ENCODE measurements around the gene DDX41.

Gene DDX41

DNA sequence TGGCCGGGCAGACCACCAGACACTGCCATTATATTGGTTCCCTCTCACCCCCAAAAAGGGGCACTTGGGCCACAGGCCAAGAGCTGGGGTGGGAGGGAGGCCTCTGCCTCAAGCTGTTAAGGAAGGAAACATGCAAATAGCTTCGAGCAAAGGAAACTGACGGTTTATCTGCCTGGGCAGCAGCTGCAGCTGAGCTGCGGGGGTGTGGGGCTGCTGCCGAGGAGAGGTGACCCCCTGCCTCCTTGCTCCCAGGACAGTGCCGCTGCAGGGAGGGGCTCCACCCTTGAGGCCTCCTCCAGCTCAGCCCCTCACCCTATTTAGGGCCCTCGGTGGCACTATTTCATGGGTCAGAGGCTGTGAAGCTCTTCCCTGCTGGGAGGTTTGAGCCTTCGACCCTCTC lies 7.9 kb downstream of the DDX41 start:
- DNase-seq (ENCODE audit: low read depth): no peak
- no peak overlapping the region for H3K4me3 ChIP-seq (ENCODE audit: low read length)
- TF ChIP-seq, protein P1, sequence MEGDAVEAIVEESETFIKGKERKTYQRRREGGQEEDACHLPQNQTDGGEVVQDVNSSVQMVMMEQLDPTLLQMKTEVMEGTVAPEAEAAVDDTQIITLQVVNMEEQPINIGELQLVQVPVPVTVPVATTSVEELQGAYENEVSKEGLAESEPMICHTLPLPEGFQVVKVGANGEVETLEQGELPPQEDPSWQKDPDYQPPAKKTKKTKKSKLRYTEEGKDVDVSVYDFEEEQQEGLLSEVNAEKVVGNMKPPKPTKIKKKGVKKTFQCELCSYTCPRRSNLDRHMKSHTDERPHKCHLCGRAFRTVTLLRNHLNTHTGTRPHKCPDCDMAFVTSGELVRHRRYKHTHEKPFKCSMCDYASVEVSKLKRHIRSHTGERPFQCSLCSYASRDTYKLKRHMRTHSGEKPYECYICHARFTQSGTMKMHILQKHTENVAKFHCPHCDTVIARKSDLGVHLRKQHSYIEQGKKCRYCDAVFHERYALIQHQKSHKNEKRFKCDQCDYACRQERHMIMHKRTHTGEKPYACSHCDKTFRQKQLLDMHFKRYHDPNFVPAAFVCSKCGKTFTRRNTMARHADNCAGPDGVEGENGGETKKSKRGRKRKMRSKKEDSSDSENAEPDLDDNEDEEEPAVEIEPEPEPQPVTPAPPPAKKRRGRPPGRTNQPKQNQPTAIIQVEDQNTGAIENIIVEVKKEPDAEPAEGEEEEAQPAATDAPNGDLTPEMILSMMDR (conservative IDR thresholded peaks at IDR 0.05; ENCODE audit: low read length): no peak

DNA sequence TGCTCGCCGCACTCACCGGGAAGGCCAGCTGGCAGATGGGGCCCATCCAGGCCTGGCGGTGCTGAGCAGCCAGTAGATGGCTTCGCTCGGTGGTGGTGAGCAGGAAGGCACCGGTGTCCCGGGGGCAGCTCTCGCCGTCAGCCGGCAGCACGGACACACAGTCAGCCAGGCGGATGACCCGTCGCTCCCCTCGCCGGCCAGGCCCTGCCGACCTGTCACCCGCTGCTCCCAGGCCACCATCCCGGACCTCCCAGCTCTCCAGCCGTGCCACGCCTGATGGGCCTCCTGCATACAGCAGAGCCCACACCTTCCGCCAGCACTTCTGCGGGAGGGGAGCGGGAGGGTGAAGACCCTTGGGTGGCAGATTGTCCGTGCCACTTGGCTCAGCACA lies 8.5 kb downstream of the DDX41 start:
- TF ChIP-seq, protein P1 (conservative IDR thresholded peaks at IDR 0.05; ENCODE audit: low read length): no peak
- no peak overlapping the region for H3K4me3 ChIP-seq (ENCODE audit: low read length)
- no peak for DNase-seq (ENCODE audit: low read depth)

DNA sequence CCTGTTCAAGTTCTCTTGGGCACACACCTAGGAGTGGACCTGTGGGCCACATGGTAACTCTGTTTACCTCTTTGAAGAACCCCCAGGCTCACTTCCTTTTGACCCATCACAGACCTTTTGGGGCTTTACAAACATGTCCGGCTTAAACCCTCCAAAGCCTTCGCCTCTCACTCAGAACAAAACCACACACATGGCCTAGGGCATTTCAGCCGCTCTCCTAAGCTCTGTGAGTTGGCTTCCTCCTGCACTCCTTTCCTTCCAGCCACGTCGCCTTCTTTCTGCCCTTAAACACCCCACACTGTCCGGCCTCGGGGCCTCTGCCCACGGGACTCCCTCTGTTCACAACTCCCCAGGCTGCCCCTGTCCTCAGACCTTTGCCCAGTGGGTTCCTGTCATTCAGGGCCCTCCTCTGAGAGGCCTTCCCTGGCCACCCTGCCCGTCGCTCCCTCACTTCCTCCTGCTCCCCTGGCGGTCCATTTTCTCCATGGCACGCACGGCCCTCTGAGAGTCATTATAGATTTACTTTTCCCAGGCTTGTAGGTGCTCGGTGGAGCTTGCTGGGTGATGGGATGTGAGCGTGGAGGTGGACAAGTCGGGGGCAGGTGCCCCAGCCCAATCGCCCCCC lies 9.1 kb downstream of the DDX41 start:
- no peak overlapping the region for H3K4me3 ChIP-seq (ENCODE audit: low read length)
- TF ChIP-seq, protein P1 (conservative IDR thresholded peaks at IDR 0.05; ENCODE audit: low read length): no peak
- no peak for DNase-seq (ENCODE audit: low read depth)

DNA sequence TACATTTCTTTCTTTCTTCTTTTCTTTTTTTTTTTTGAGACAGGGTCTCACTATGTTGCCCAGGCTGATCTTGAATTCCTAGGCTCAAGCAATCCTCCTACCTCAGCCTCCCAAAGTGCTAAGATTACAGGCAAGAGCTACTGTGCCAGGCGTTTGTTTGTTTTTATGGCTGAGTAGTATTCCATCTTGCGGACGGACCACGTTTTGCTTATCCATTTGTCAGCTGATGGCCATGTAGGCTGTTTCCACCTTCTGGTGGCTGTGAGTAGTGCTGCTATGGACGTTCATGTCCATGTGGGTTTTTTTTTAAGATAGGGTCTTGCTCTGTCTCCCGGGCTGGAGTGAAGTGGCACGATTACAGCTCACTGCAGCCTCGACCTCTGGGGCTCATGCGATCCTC lies 9.6 kb downstream of the DDX41 start:
- TF ChIP-seq, protein P1 (conservative IDR thresholded peaks at IDR 0.05; ENCODE audit: low read length): peak; percentile 33
- H3K4me3 ChIP-seq (ENCODE audit: low read length): no peak overlapping the region
- DNase-seq (ENCODE audit: low read depth): no peak

DNA sequence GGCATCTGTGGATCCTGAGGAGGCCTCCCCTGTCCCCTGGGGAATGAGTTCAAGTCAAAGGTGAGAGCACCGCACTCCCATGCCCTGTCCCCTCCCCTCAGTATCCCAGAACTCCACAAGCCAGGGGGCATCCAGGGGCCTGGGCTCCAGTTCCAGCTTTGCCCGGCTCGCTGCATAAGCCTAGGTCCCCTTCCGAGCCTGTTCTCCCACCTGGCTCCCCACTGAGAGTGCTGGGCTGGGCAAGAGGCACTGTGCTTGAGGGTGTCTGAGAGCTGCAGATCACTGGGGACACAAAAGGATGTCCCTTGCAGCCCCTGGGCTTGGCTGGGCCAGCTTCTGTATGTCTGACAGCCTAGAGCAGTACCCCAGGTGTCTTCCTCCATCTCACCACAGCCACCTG lies 11.7 kb downstream of the DDX41 start:
- TF ChIP-seq, protein P1 (conservative IDR thresholded peaks at IDR 0.05; ENCODE audit: low read length): no peak
- H3K4me3 ChIP-seq (ENCODE audit: low read length): no peak overlapping the region
- no peak for DNase-seq (ENCODE audit: low read depth)

DNA sequence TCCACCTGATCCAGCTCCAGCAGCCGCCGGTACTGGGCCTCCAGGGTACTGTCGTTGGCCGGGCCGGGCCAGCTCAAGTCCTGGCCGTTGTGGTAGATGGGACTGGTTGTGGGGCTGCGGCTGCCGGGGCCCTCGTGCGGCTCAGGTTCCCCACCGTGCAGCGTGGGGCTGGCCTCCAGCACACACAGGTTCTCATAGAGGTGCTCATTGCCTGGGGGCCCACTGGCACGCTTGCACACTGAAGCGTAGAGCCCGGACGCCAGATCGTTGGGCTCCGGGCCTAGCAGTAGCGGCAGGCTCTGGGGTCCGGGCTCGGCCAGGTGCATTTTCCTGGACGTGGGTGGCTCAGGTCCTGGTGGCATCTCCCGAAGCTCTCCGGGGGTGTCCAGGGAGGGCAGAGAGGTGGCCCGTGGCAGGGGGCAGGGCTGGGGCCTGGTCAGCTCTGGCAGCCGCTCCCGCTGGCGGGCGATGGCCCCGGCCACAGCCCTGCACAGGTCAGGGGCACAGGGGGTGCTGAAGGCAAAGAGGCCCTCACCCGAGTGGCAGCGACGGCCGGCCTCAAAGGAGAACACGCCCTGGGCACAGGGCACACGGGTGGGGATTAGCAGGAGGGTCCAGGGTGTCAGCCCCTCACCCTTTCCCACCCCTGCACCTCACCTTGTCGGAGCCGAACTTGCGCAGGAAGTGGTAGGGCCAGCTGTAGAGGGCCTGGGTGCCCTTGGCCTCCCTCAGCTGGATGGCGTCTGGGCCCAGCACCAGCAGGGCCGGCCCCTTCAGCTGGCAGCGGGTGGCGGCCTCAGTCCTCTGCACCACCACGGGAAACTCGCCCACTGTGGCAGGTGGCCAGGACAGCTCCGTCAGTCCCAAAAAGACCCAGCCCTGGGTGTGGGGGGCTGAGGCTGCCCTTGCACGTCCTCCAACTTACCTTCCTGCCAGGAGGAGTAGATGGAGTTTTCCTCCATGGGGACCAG lies 12.4 kb downstream of the DDX41 start:
- no peak overlapping the region for H3K4me3 ChIP-seq (ENCODE audit: low read length)

More for the DNA sequence above, 12.4 kb downstream of the DDX41 start:
- TF ChIP-seq, protein P1 (conservative IDR thresholded peaks at IDR 0.05; ENCODE audit: low read length): no peak
- DNase-seq (ENCODE audit: low read depth): no peak

All from AG10803 (cell line).